H9 (cell line): ENCODE data around the gene MRPS34. TPM values are rescaled to one million over a fixed set of nuclear protein-coding genes. Genes with fewer than 3 reads are reported as not detected.

Source experiments
- DNase-seq: peaks from one replicate; pipeline ENCODE4 v3.0.0-alpha.2; 2017
- H2AFZ ChIP-seq: one replicate; pipeline ENCODE4 v1.6.1; 2013; ENCODE audit warnings: mild to moderate bottlenecking, low read length, control low read depth, moderate library complexity
- H2AK5ac ChIP-seq: 2 replicates; pipeline ENCODE4 v1.6.1; 2013; ENCODE audit warnings: low read length, control low read depth, mixed read lengths; ENCODE audit not compliant: insufficient read length
- H2BK120ac ChIP-seq: one replicate; pipeline ENCODE4 v1.6.1; 2013; ENCODE audit warnings: low read depth, mild to moderate bottlenecking, low read length, control low read depth, inconsistent platforms; ENCODE audit not compliant: poor library complexity, severe bottlenecking
- H2BK12ac ChIP-seq: 2 replicates; pipeline ENCODE4 v1.6.1; 2013; ENCODE audit warnings: low read length, control low read depth, mixed read lengths, low read depth; ENCODE audit not compliant: insufficient read length
- H2BK15ac ChIP-seq: 2 replicates; pipeline ENCODE4 v1.6.1; 2013; ENCODE audit warnings: low read depth, low read length, control low read depth
- H2BK20ac ChIP-seq: one replicate; pipeline ENCODE4 v1.6.1; 2013; ENCODE audit warnings: low read depth, mild to moderate bottlenecking, low read length, control low read depth, inconsistent platforms; ENCODE audit not compliant: poor library complexity, severe bottlenecking
- H2BK5ac ChIP-seq: 2 replicates; pipeline ENCODE4 v1.6.1; 2013; ENCODE audit warnings: low read length, control low read depth, mixed read lengths; ENCODE audit not compliant: insufficient read length
- H3K14ac ChIP-seq: 2 replicates; pipeline ENCODE4 v1.6.1; 2013; ENCODE audit warnings: low read length, control low read depth; ENCODE audit not compliant: insufficient read depth
- H3K18ac ChIP-seq: 2 replicates; pipeline ENCODE4 v1.6.1; 2013; ENCODE audit warnings: low read depth, mild to moderate bottlenecking, mixed read lengths, low read length, control low read depth; ENCODE audit not compliant: insufficient read length
- H3K23ac ChIP-seq: 2 replicates; pipeline ENCODE4 v1.6.1; 2013; ENCODE audit warnings: low read length, control low read depth, mixed read lengths, low read depth; ENCODE audit not compliant: insufficient read length
- H3K23me2 ChIP-seq: 2 replicates; pipeline ENCODE4 v1.6.1; 2013; ENCODE audit warnings: low read depth, mild to moderate bottlenecking, mixed read lengths, low read length, control low read depth; ENCODE audit not compliant: insufficient read length, poor library complexity, severe bottlenecking
- H3K27ac ChIP-seq: 2 replicates; pipeline ENCODE4 v1.5.1; 2013; ENCODE audit warnings: low read length, control low read depth, mixed read lengths, low read depth; ENCODE audit not compliant: insufficient read length
- H3K27me3 ChIP-seq: 2 replicates; pipeline ENCODE4 v1.6.1; 2013; ENCODE audit warnings: low read length, control low read depth, inconsistent platforms; ENCODE audit not compliant: insufficient read depth
- H3K4ac ChIP-seq: 2 replicates; pipeline ENCODE4 v1.6.1; 2013; ENCODE audit warnings: low read depth, mild to moderate bottlenecking, control low read depth, inconsistent platforms, low read length, moderate library complexity
- H3K4me1 ChIP-seq: 2 replicates; pipeline ENCODE4 v1.6.1; 2013; ENCODE audit warnings: low read length, control low read depth, inconsistent platforms; ENCODE audit not compliant: insufficient read depth
- H3K4me2 ChIP-seq: 2 replicates; pipeline ENCODE4 v1.6.1; 2013; ENCODE audit warnings: low read length, control low read depth, mixed read lengths; ENCODE audit not compliant: insufficient read length, insufficient read depth
- H3K56ac ChIP-seq: 2 replicates; pipeline ENCODE4 v1.6.1; 2013; ENCODE audit warnings: low read depth, mild to moderate bottlenecking, mixed read lengths, low read length, control low read depth; ENCODE audit not compliant: insufficient read length
- H3K79me1 ChIP-seq: 2 replicates; pipeline ENCODE4 v1.6.1; 2013; ENCODE audit warnings: low read depth, mild to moderate bottlenecking, moderate library complexity, low read length, control low read depth, inconsistent platforms; ENCODE audit not compliant: insufficient read depth, poor library complexity, severe bottlenecking
- H3K79me2 ChIP-seq: 2 replicates; pipeline ENCODE4 v1.6.1; 2013; ENCODE audit warnings: low read length, control low read depth, inconsistent platforms; ENCODE audit not compliant: insufficient read depth
- H3K9ac ChIP-seq: 2 replicates; pipeline ENCODE4 v1.6.1; 2013; ENCODE audit warnings: low read length, control low read depth, mixed read lengths; ENCODE audit not compliant: insufficient read length; ENCODE audit errors: extremely low read depth
- H3K9me3 ChIP-seq: one replicate; pipeline ENCODE4 v1.6.1; 2013; ENCODE audit warnings: low read depth, low read length, inconsistent platforms; ENCODE audit not compliant: control insufficient read depth
- H3T11ph ChIP-seq: one replicate; pipeline ENCODE4 v1.6.1; 2013; ENCODE audit warnings: mild to moderate bottlenecking, low read length, control low read depth, inconsistent platforms
- H4K20me1 ChIP-seq: one replicate; pipeline ENCODE4 v1.6.1; 2013; ENCODE audit not compliant: control insufficient read depth, insufficient read length, insufficient read depth
- H4K5ac ChIP-seq: 2 replicates; pipeline ENCODE4 v1.6.1; 2013; ENCODE audit warnings: low read depth, mild to moderate bottlenecking, mixed read lengths, low read length, control low read depth; ENCODE audit not compliant: insufficient read length
- H4K8ac ChIP-seq: replicated peaks from 2 replicates; pipeline ENCODE4 v1.6.1; 2013; ENCODE audit warnings: low read length, control low read depth, mixed read lengths, low read depth; ENCODE audit not compliant: insufficient read length
- H4K91ac ChIP-seq: 2 replicates; pipeline ENCODE4 v1.6.1; 2013; ENCODE audit warnings: low read depth, mild to moderate bottlenecking, moderate library complexity, mixed read lengths, low read length, control low read depth; ENCODE audit not compliant: insufficient read length
- H3K27ac Mint-ChIP-seq, 3 experiments: 2 replicates in 2 of 3; 3 replicates in 1 of 3; pipeline ENCODE4 v1.8.0; 2020 to 2021; ENCODE audit warnings: mixed read lengths in 3 of 3, mild to moderate bottlenecking in 1 of 3, moderate library complexity in 1 of 3
- H3K27me3 Mint-ChIP-seq: 2 replicates; pipeline ENCODE4 v1.8.0; 2021; ENCODE audit warnings: low read depth, mild to moderate bottlenecking, moderate library complexity, mixed read lengths
- H3K36me3 Mint-ChIP-seq, 3 experiments: 2 replicates in 2 of 3; 3 replicates in 1 of 3; pipeline ENCODE4 v1.8.0; 2020 to 2021; ENCODE audit warnings: low read depth in 3 of 3, mixed read lengths in 3 of 3; ENCODE audit not compliant: insufficient read depth in 1 of 3
- H3K4me1 Mint-ChIP-seq, 2 experiments: 2 replicates each; pipeline ENCODE4 v1.8.0; 2020; ENCODE audit warnings: mixed read lengths in 2 of 2
- H3K4me3 Mint-ChIP-seq, 2 experiments: 2 replicates in 1 of 2; 3 replicates in 1 of 2; pipeline ENCODE4 v1.8.0; 2020 to 2021; ENCODE audit warnings: mild to moderate bottlenecking in 2 of 2, mixed read lengths in 2 of 2, moderate library complexity in 1 of 2
- H3K9me3 Mint-ChIP-seq, 2 experiments: 2 replicates in 1 of 2; 3 replicates in 1 of 2; pipeline ENCODE4 v1.8.0; 2020; ENCODE audit warnings: mild to moderate bottlenecking in 2 of 2, mixed read lengths in 2 of 2, moderate library complexity in 1 of 2
- WGBS: extraction: QIAGEN DNeasy Blood & Tissue Kit; methylation state at CpG from one replicate; pipeline ENCODE4 v1.1.7; 2013; ENCODE audit warnings: missing lambda C conversion rate, low lambda C conversion rate, mixed read lengths; ENCODE audit not compliant: insufficient read length; ENCODE audit errors: extremely low coverage; 5-methylcytosine and 5-hydroxymethylcytosine counted together
- total RNA-seq: library from RNA; stranded (reverse); gene quantifications from 2 replicates; pipeline ENCODE4 v1.2.1, GENCODE V29; 2021
- TF ChIP-seq, protein P1 (sequence below): fragments of 200-600 bp; sonication (generic); conservative IDR thresholded peaks from 3 replicates; pipeline ENCODE4 v1.8.0; 2021; ENCODE audit warnings: antibody characterized with exemption, mild to moderate bottlenecking

The MRPS34 gene
- total RNA-seq, 1 experiment from 2014 or later, result 205 TPM

DNA sequence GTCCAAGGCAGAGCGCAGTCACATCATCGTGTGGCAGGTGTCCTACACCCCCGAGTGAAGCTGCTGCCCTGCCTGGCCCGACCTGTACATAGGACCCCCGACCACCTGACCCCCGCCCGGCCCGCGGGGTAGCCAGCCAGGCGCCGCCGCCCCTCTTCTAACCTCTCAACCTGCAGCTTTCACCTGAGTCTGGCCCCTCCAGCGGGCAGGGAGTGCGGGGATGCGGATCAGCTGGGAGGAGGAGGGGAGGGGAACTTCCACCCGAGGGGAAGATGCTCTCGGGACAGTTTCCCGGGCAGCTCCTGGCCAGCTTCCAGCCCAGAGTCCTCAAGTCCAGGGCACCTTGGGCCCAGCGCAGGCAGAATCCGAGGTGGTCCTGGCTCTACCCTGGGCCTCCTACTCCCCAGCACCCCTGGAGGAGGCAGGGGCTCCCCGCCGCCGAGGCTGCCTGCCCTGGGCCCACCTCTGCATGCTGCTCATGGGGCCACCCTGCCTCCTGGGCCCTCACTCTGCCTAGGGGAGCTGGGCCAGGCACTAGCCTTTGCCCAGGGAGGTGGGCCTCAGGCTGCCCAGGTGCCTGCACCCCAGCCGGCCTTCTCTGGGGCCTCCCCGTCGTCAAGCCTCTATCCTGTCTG lies 4.0 kb downstream of the MRPS34 start:
- no peak overlapping the region for H3K4ac ChIP-seq
- H4K8ac ChIP-seq, result no peak overlapping the region
- H3K27ac ChIP-seq, result no peak overlapping the region
- no peak overlapping the region for H2BK5ac ChIP-seq
- WGBS, result no CpG with 5 or more reads among the region's 26 CpGs
- no peaks in the 10 kb centered on the region for H4K20me1 ChIP-seq
- H3K27ac Mint-ChIP-seq, result peak overlapping the region in 1 of 3 experiments; percentile 85; a peak in 1 of 7 replicates
- H2BK15ac ChIP-seq, result no peak overlapping the region
- H3K9me3 Mint-ChIP-seq, result no peaks in the 10 kb centered on the region
- no peak overlapping the region for H3K18ac ChIP-seq
- no peak for DNase-seq
- no peaks in the 10 kb centered on the region for H3K27me3 ChIP-seq
- no peak overlapping the region; the same call in 1 of the 2 replicates for H3K14ac ChIP-seq
- H2AK5ac ChIP-seq, result no peak overlapping the region
- H3K9me3 ChIP-seq, result no peaks in the 10 kb centered on the region
- H2BK20ac ChIP-seq, result no peak overlapping the region
- H3K4me1 Mint-ChIP-seq, result peaks cover 3 to 16% of the 10 kb centered on the region in 2 experiments
- H2BK120ac ChIP-seq, result no peak overlapping the region
- no peak overlapping the region for H3K9ac ChIP-seq
- no peak overlapping the region for H4K5ac ChIP-seq
- no peak overlapping the region for H3K4me2 ChIP-seq
- H2BK12ac ChIP-seq, result no peak overlapping the region
- peaks cover 7% of the 10 kb centered on the region for H3K23me2 ChIP-seq
- no peaks in the 10 kb centered on the region for H3K4me1 ChIP-seq
- H3K79me1 ChIP-seq, result no peaks in the 10 kb centered on the region
- no peaks in the 10 kb centered on the region; the same call in 1 of the 2 replicates for H3K79me2 ChIP-seq
- no peak overlapping the region for H3K56ac ChIP-seq
- no peak overlapping the region for H3K4me3 Mint-ChIP-seq
- no peaks in the 10 kb centered on the region; the same call in 1 of the 2 replicates for H3K27me3 Mint-ChIP-seq
- H2AFZ ChIP-seq, result no peak overlapping the region
- TF ChIP-seq, protein P1, sequence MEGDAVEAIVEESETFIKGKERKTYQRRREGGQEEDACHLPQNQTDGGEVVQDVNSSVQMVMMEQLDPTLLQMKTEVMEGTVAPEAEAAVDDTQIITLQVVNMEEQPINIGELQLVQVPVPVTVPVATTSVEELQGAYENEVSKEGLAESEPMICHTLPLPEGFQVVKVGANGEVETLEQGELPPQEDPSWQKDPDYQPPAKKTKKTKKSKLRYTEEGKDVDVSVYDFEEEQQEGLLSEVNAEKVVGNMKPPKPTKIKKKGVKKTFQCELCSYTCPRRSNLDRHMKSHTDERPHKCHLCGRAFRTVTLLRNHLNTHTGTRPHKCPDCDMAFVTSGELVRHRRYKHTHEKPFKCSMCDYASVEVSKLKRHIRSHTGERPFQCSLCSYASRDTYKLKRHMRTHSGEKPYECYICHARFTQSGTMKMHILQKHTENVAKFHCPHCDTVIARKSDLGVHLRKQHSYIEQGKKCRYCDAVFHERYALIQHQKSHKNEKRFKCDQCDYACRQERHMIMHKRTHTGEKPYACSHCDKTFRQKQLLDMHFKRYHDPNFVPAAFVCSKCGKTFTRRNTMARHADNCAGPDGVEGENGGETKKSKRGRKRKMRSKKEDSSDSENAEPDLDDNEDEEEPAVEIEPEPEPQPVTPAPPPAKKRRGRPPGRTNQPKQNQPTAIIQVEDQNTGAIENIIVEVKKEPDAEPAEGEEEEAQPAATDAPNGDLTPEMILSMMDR, result no peak
- H3K36me3 Mint-ChIP-seq, result peaks cover 11 to 37% (median 36%) of the 10 kb centered on the region in 3 experiments; a peak in 6 of 7 replicates
- no peak overlapping the region for H4K91ac ChIP-seq
- H3K23ac ChIP-seq, result no peak overlapping the region
- H3T11ph ChIP-seq, result no peak overlapping the region
